VCaP (cell line): ENCODE data around the gene GXYLT2.
A peak's percentile ranks its signal among the peaks of the same experiment; 100 is the strongest.
"Not testable (repeated sequence)": the region's sequence is repeated elsewhere in the genome, so short reads cannot be mapped to it uniquely, and the experiment has no call there.

Experiments used
- H3K27ac ChIP-seq: fragments of 450-650 bp; 2 replicates; pipeline ENCODE4 v1.5.1; 2017
- TF ChIP-seq, protein P1 (sequence below): fragments of 450-650 bp; conservative IDR thresholded peaks from 2 replicates; pipeline ENCODE4 v1.5.1; 2017; ENCODE audit warnings: mild to moderate bottlenecking, moderate library complexity

Gene GXYLT2

DNA sequence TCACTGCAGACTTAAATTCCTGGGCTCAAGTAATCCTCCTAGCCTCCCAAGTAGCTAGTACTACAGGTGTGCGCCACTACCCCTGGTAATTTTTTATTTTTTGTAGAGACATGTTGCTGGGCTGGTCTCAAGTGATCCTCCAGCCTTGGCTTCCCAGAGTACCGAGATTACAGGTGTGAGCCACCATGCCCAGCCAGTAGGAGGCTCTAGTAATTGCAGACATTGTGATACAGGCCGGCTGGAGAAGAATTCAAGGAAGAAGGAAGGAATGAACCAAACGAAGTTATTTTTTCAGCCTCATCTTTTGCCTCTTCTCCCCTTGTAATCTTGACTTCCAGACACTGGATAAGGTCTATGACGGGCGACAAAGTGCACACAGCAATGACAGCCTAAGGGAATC is 105.5 kb downstream of the GXYLT2 start:
- TF ChIP-seq, protein P1, sequence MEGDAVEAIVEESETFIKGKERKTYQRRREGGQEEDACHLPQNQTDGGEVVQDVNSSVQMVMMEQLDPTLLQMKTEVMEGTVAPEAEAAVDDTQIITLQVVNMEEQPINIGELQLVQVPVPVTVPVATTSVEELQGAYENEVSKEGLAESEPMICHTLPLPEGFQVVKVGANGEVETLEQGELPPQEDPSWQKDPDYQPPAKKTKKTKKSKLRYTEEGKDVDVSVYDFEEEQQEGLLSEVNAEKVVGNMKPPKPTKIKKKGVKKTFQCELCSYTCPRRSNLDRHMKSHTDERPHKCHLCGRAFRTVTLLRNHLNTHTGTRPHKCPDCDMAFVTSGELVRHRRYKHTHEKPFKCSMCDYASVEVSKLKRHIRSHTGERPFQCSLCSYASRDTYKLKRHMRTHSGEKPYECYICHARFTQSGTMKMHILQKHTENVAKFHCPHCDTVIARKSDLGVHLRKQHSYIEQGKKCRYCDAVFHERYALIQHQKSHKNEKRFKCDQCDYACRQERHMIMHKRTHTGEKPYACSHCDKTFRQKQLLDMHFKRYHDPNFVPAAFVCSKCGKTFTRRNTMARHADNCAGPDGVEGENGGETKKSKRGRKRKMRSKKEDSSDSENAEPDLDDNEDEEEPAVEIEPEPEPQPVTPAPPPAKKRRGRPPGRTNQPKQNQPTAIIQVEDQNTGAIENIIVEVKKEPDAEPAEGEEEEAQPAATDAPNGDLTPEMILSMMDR = no peak
- H3K27ac ChIP-seq = no peak overlapping the region

- no peak overlapping the region for H3K27ac ChIP-seq
- TF ChIP-seq, protein P1 = no peak
These were observed 107.5 kb downstream of the GXYLT2 start for GRCh38 chr3:72995337-72995736.

- TF ChIP-seq, protein P1 = no peak
- peak overlapping the region; percentile 93 for H3K27ac ChIP-seq
These were observed 108.3 kb downstream of the GXYLT2 start for GRCh38 chr3:72996121-72996472.

GRCh38 chr3:72996473-72997333 is 108.9 kb downstream of the GXYLT2 start, which contains the start of gene PPP4R2:
Gene PPP4R2 (plus strand): TSS chr3:72996811. CDS start chr3:72997038, 227 bp downstream.
- TF ChIP-seq, protein P1 = no peak
- peak within 1 kb of the TSS; percentile 93 for H3K27ac ChIP-seq

DNA sequence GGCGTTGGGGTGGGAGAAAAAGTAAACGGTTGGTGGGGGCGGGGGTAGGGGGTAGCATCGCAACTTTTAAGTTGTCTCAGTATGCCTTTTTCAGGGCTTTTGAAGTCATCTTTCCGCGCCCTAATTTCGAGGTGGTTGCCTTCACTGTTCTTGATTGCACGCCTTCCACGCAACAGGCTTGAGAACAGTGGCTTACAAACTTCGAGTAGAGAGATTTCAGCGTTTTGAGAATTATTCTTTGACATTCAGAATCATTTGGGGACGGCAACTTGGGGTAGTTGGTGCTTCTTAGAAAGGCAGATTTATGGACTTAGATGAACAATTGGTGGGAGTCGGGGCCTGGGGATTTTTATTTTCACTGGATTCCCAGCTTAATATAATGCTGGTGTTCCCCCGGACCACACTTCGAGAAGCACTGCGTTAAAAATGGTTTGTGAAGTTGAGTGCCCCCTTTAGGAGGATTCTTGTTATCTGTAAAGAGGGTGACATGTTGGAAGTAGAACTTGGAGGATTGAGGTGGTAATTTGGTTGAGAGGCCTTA is 109.6 kb downstream of the GXYLT2 start:
- H3K27ac ChIP-seq = peak overlapping the region; percentile 93
- TF ChIP-seq, protein P1 = peak; percentile 63

- H3K27ac ChIP-seq = peak overlapping the region; percentile 93; the same call in 1 of the 2 replicates
These were observed 110.6 kb downstream of the GXYLT2 start for GRCh38 chr3:72998466-72998865.

DNA sequence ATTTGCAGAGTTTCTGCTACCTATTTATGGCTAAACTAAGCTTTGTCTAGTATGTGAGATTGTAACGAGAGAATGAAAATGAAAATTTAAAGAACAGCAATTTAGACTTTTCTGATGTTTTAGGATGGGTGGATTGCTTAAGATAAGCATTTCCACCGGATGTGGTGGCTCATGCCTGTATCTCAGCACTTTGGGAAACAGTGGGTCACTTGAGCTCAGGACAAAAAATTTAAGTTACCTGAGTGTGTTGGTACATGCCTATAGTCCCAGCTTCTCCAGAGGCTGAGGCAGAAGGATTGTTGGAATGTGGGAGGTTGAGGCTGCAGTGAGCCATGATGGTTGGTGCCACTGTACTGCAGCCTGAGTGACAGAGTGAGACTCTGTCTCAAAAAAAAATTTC is 112.1 kb downstream of the GXYLT2 start:
- H3K27ac ChIP-seq = peak overlapping the region; percentile 93; the same call in 1 of the 2 replicates
- TF ChIP-seq, protein P1 = no peak

More at GRCh38 chr3:72998466-72998865, 110.6 kb downstream of the GXYLT2 start:
- TF ChIP-seq, protein P1 = no peak

DNA sequence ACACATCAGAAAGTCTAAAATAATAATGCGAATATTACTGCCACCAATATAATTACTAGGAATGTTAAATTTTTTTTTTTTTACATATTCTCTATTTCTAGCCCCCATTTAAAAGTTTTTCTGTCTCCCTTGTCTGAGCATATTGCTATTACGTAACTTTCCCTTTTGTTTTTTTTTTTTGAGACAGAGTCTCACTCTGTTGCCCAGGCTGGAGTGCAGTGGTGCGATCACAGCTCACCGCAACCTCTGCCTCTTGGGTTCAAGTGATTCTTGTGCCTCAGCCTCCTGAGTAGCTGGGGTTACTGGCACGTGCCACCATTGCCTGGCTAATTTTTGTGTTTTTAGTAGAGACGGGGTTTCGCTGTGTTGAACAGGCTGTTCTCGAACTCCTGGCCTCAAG is 115.2 kb downstream of the GXYLT2 start:
- not testable (repeated sequence) for H3K27ac ChIP-seq
